ENCODE data around the gene MARCHF3. TPM values are rescaled to one million over a fixed set of nuclear protein-coding genes. Genes with fewer than 3 reads are reported as not detected.

The MARCHF3 gene
- total RNA-seq, 1 experiment from 2014 or later = 16.1 TPM

DNA sequence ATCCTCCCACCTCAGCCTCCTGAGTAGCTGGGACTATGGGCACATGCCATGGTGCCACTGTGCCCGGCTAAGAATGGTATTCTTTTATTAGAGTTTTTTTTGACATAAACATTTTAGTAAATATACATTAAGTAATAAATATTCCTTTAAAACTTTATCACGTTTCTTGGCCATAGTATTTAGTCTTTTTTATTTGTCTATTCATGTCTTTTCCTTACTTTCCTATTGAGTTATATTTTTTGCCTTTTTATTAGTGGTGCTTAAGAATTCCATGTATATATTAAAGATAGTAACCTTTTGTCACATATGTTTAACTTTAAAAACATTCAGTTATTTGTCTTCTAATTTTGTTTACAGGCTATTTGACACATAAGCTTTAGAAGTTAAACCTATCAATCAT lies 73.4 kb downstream of the MARCHF3 start:
- H3K9me3 Mint-ChIP-seq (ENCODE audit: low read depth, unreplicated experiment) = no peaks in the 10 kb centered on the region
- H3K27ac Mint-ChIP-seq (ENCODE audit: unreplicated experiment) = no peak overlapping the region
- intact Hi-C loops (cut with micrococcal nuclease; ENCODE audit: unreplicated experiment) = no loop called here
- no peak overlapping the region for H3K4me3 Mint-ChIP-seq (ENCODE audit: low read depth, unreplicated experiment)
- H3K27me3 Mint-ChIP-seq (ENCODE audit: unreplicated experiment) = no peaks in the 10 kb centered on the region
- CTCF ChIA-PET = interaction anchor here (0.6 kb wide), 1 partner anchor 8 kb away, joined by 8 read pairs; no protein-coding TSS in a partner anchor
- TF ChIP-seq, protein P1, sequence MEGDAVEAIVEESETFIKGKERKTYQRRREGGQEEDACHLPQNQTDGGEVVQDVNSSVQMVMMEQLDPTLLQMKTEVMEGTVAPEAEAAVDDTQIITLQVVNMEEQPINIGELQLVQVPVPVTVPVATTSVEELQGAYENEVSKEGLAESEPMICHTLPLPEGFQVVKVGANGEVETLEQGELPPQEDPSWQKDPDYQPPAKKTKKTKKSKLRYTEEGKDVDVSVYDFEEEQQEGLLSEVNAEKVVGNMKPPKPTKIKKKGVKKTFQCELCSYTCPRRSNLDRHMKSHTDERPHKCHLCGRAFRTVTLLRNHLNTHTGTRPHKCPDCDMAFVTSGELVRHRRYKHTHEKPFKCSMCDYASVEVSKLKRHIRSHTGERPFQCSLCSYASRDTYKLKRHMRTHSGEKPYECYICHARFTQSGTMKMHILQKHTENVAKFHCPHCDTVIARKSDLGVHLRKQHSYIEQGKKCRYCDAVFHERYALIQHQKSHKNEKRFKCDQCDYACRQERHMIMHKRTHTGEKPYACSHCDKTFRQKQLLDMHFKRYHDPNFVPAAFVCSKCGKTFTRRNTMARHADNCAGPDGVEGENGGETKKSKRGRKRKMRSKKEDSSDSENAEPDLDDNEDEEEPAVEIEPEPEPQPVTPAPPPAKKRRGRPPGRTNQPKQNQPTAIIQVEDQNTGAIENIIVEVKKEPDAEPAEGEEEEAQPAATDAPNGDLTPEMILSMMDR (IDR thresholded peaks at IDR 0.05; ENCODE audit: unreplicated experiment) = no peak
- no peaks in the 10 kb centered on the region for H3K4me1 Mint-ChIP-seq (ENCODE audit: low read depth, unreplicated experiment)
- no peaks in the 10 kb centered on the region for H3K36me3 Mint-ChIP-seq (ENCODE audit: insufficient read depth, unreplicated experiment)
- DNase-seq = no peak
- no TSS peak for BruUV-seq (replicated peaks)

- H3K36me3 Mint-ChIP-seq (ENCODE audit: insufficient read depth, unreplicated experiment) = no peaks in the 10 kb centered on the region
- no peak overlapping the region for H3K27ac Mint-ChIP-seq (ENCODE audit: unreplicated experiment)
- H3K9me3 Mint-ChIP-seq (ENCODE audit: low read depth, unreplicated experiment) = no peaks in the 10 kb centered on the region
- H3K27me3 Mint-ChIP-seq (ENCODE audit: unreplicated experiment) = no peaks in the 10 kb centered on the region
- no peaks in the 10 kb centered on the region for H3K4me1 Mint-ChIP-seq (ENCODE audit: low read depth, unreplicated experiment)
- DNase-seq = no peak
- TF ChIP-seq, protein P1 (IDR thresholded peaks at IDR 0.05; ENCODE audit: unreplicated experiment) = no peak
- intact Hi-C loops (cut with micrococcal nuclease; ENCODE audit: unreplicated experiment) = no loop called here
- CTCF ChIA-PET = no interaction called here
- BruUV-seq (replicated peaks) = no TSS peak
- H3K4me3 Mint-ChIP-seq (ENCODE audit: low read depth, unreplicated experiment) = no peak overlapping the region
Measured at GRCh38 chr5:126954981-126955380, 75.4 kb downstream of the MARCHF3 start.

GRCh38 chr5:126953640-126954039 lies 76.7 kb downstream of the MARCHF3 start:
- no peaks in the 10 kb centered on the region for H3K4me1 Mint-ChIP-seq (ENCODE audit: low read depth, unreplicated experiment)
- intact Hi-C loops (cut with micrococcal nuclease; ENCODE audit: unreplicated experiment) = no loop called here
- DNase-seq = no peak
- CTCF ChIA-PET = no interaction called here
- BruUV-seq (replicated peaks) = no TSS peak
- H3K27me3 Mint-ChIP-seq (ENCODE audit: unreplicated experiment) = no peaks in the 10 kb centered on the region
- H3K9me3 Mint-ChIP-seq (ENCODE audit: low read depth, unreplicated experiment) = no peaks in the 10 kb centered on the region
- H3K36me3 Mint-ChIP-seq (ENCODE audit: insufficient read depth, unreplicated experiment) = no peaks in the 10 kb centered on the region
- no peak overlapping the region for H3K4me3 Mint-ChIP-seq (ENCODE audit: low read depth, unreplicated experiment)
- TF ChIP-seq, protein P1 (IDR thresholded peaks at IDR 0.05; ENCODE audit: unreplicated experiment) = no peak
- H3K27ac Mint-ChIP-seq (ENCODE audit: unreplicated experiment) = no peak overlapping the region

- Mint-ChIP-seq H3K4me3 (ENCODE audit: low read depth, unreplicated experiment) (no peak overlapping the region), H3K4me1 (ENCODE audit: low read depth, unreplicated experiment) (no peaks in the 10 kb centered on the region), H3K9me3 (ENCODE audit: low read depth, unreplicated experiment) (no peaks in the 10 kb centered on the region), H3K36me3 (ENCODE audit: insufficient read depth, unreplicated experiment) (no peaks in the 10 kb centered on the region), H3K27me3 (ENCODE audit: unreplicated experiment) (no peaks in the 10 kb centered on the region), H3K27ac (ENCODE audit: unreplicated experiment) (no peak overlapping the region)
- no peak for DNase-seq
- intact Hi-C loops (cut with micrococcal nuclease; ENCODE audit: unreplicated experiment) = no loop called here
- TF ChIP-seq, protein P1 (IDR thresholded peaks at IDR 0.05; ENCODE audit: unreplicated experiment) = no peak
- CTCF ChIA-PET = no interaction called here
- no TSS peak for BruUV-seq (replicated peaks)
Measured at GRCh38 chr5:126949475-126949874, 80.9 kb downstream of the MARCHF3 start.

All from Calu3 (cell line).